ENCODE data around the gene FUT9.
"Not testable (repeated sequence)": the region's sequence is repeated elsewhere in the genome, so short reads cannot be mapped to it uniquely, and the experiment has no call there.

The FUT9 gene

DNA sequence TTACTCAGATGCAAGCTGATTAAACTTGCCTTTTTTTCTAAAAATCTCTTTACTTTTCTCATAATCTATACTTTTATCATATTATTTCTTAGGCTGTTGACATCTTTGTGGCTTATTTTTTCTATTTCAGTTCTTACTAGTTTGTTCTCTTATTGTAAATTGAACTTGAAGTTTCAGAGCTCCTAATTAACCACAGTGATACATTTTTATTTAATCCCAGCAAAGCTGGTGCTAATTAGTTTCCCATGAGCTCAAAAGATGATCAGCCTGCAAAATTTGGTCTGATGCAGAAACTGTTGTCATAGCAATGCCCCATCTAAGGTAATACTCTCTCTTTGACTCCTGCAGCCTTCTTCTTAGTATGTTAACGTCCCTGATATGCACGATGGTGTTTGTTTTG lies 170.3 kb downstream of the FUT9 start:
- no peak for DNase-seq (ENCODE audit: low spot score)

DNA sequence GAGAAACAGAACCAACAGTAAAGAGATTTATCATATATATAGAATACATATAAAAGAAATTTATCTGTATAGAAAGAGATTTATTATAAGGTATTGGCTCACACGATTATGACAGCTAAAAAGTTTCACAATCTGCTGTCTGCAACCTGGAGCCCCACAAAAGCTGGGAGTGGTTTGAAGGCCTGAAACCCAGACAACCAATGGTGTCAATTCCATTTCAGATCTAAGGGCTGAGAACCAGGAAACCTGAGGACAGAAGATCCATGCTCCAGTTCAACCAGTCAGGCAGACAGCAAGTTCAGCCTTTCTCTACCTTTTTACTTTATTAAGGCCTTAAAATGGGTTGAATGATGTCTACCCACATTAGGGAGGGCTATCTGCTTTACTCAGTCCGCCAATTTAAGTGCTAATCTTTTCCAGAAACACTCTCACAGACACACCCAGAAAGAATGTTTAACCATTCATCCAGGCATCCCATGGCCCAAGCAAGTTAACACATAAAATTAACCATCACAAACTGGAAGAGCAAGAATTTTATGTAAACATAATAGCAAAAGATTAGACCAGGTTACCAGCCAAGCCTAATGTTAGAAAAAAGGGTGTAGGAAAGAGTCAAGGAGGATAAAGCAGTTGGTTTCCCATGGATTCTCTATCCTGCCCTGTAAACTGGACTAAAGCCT lies 170.9 kb downstream of the FUT9 start:
- DNase-seq (ENCODE audit: low spot score): no peak

DNA sequence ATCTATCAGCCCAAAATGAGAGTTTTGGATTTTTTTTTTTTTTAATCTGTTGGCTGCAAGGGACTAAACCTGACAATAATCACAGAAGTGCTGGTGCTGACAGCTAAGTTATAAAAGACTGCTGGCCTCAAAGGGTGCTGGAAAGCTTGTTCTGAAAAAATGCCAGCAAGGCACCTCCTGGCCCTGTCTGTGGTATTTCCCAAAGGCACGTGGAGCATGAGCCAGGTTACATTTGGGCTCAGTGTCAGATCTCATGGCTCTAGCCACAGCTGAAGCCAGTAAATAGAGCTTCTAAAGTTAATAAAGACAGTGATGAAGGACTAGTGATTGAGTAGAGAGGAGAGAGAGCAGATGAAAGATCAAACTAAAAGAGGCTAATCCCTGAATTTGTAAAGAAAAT lies 178.9 kb downstream of the FUT9 start:
- DNase-seq (ENCODE audit: low spot score): no peak

DNA sequence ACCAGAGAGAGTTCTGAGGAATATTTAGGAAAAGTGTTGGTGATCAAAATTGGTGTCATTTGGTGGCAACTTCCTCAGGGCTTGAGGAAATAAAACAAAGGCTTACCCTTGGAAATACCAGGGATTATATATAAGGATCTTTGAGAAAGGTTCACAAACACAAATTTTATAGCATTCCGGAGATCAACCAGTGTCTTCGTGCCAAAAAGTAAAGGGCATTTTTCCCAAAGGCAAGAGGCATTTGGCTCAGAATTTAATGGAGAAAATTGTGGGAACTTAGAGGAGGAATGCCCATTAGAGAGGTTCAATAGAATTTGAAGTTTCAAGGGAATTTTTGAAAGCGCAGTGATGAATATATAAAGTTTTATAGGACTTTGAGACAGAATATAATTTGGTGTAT lies 179.5 kb downstream of the FUT9 start:
- no peak for DNase-seq (ENCODE audit: low spot score)

DNA sequence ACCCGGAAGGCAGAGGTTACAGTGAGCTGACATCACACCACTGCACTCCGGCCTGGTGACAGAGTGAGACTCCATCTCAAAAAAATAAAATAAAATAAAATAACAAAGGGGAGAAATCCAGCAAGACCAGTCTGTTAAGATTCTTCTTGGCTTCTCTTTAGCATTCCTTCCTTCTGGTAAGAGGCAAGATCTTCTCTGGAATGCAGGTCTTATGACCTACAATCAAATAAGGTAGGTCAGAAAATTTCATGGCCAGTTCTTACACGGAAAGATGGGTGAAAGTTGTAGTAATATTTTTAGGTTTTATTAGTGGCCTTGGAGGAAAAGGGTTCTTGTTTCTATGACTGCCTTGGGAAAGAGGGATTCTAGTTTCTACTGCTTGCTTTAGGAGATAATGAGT lies 180.9 kb downstream of the FUT9 start:
- no peak for DNase-seq (ENCODE audit: low spot score)

DNA sequence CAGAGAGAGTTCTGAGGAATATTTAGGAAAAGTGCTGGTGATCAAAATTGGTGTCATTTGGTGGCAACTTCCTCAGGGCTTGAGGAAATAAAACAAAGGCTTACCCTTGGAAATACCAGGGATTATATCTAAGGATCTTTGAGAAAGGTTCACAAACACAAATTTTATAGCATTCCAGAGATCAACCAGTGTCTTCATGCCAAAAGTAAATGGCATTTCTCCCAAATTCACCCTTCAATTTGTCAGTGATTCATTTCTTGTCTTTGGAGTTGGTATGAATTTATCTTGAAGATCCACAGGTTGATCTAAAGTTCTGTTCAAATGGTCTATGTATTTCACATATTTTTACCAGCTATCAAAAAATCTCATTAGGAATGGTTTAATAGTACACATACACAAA lies 181.5 kb downstream of the FUT9 start:
- no peak for DNase-seq (ENCODE audit: low spot score)

DNA sequence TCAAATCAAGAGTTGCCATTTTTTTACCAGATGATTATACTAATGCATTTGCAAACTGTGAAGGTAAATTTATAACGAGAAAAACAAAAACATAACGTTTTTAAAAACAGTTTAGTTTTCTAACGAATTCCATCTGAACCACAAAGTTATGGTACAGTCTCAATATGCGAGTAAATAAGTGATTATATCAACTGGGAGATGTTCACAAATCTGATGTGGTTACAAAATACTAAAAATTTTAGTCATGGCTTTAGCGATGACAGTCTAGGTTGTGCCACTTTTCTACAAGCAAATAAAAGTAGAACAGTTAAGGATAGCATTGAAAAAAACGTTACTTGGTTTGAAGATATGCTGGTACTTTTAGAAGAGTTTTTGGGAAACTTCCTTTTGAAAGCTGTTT lies 186.8 kb downstream of the FUT9 start:
- DNase-seq (ENCODE audit: low spot score): no peak

DNA sequence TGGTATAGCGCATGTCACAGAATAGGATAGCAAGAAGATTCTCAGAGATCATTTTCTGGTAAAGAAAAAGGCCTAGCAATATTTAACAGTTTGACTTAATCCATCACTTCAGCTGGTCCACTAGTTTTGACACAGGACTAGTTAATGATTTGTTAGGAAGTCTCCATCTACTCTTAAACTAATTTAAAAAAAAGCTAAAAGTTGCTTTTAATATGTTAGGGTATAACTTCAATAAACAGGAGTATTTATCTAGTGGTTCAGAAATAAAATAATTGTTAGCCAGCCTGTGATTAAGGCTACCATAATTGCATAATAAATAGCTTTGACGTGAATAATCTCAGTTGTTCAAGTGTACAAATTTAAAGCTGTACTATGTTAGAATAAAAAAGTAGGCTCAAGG lies 195.6 kb downstream of the FUT9 start:
- no peak for DNase-seq (ENCODE audit: low spot score)

DNA sequence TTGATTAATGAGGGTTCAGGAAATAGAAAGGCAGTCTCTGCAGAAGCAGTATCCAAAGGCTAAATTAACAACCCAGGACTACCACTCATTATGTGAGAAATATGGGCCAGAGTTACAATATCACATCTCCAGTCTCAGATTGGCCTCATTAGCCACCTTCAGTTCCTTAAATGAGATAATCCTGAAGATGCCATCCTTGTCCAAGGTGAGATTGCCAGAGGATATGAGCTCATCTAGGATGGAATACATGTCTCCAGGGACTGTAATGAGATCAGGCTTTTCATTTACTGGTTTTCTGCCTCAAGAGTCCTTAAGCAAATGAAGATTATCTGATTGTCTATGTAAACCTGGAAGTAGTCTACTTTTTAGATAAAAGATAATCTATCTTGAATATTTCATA lies 196.3 kb downstream of the FUT9 start:
- no peak for DNase-seq (ENCODE audit: low spot score)

DNA sequence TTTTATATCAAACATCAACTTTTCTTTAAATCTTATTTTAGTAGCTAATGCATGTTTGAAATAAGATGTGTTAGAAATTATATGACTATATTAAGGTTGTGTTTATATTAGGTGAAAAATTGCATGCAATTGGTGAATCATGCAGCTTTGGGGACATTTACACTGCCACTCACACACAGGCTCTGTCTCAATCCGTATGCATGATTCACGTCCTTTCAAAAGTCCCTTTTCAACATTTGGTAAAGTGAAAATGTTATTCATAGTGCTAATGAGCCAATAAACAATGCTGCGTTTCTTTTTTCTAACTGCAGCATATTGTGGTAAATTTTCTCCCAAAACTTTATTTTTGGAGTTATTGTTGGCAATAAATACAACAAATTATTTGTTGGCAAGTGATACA lies 198.0 kb downstream of the FUT9 start:
- no peak for DNase-seq (ENCODE audit: low spot score)

DNA sequence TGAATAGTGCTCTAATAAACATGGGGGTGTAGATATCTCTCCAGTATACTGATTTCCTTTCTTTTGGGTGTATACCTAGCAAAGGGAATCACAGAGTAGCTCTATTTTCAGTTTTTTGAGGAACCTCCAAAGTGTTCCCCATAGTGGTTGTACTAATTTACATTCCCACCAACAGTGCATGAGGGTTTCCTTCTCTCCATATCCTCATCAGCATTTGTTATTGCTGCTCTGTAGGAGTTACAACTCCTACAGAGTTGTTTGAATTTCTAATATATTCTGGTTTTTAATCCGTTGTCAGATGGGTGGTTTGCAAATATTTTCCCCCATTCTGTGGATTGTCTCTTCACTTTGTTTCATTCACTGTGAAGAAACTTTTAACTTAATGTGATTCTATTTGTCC lies 207.9 kb downstream of the FUT9 start:
- DNase-seq (ENCODE audit: low spot score): no peak

DNA sequence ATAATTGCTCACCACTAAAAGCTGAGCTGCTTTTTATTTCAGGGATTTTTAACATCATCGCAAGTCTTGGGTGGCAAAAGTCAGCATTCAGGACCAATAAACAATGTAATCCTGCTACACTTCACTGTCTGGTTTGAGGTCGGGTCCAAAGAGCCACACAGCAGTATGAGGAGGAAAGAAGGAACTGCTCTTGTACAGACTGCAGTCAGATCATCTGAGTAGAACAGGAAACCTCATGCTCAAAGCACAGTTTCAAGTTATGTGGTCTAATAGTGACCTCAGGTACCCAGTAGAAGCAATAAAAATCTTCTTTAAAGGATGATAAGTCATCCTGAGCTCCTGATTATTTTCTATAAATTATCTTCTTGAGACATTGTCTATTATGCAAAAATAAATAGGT lies 211.4 kb downstream of the FUT9 start:
- no peak for DNase-seq (ENCODE audit: low spot score)

DNA sequence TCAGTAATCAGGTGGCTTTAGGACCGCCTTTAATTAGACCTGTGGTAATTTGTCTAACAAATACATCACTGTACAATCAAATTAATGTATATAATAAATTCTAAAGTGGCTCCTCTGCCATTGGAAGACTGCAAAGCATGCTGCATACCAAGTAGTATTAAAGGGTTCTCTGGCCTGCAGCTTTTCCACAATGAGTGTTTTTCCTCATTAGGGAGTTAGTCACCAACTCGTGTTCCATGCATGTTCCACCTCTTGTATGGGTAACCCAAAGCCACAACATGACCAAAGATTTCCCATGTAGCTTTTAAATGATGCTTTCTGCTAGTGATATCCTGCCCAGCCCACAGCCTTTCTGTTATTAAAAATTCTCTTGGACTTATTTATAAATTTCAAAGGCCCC lies 218.7 kb downstream of the FUT9 start:
- DNase-seq (ENCODE audit: low spot score): no peak

DNA sequence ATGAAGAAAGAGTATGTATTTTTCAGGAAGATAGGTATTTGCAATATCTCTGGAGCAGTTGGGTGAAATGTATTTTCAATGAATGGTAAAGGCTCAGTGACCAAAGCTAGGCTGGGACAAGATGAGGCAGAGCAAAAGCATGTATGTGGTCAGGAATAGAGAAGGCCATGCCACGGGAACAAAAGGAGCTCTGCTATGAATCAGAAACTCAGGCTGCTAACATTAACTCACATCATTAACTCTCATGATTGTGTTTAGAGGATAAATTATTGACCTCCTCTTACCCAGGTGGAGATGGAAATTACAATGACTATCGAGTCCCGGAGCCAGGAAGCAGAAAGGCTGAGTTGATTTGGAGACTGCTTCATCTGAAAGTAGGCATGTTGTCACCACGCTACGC lies 220.2 kb downstream of the FUT9 start:
- no peak for DNase-seq (ENCODE audit: low spot score)

DNA sequence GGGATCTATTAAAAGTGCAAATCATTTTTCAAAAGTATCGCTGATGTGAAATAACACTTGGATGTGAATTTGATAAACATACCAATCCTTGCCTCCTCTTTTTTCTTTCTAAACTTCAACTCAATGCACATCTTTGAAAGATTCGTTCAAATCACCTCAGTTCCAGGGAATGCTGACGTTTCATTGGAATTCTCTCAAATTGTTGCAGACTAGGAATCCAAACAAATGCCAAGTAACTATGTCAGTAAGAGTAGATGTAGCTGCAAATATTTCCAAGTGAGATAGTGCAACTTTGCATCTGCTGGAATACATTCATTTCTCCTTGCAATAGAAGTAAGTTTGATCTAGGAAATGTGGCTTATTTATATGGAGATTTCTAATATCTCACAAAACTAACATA lies 220.7 kb downstream of the FUT9 start:
- no peak for DNase-seq (ENCODE audit: low spot score)

DNA sequence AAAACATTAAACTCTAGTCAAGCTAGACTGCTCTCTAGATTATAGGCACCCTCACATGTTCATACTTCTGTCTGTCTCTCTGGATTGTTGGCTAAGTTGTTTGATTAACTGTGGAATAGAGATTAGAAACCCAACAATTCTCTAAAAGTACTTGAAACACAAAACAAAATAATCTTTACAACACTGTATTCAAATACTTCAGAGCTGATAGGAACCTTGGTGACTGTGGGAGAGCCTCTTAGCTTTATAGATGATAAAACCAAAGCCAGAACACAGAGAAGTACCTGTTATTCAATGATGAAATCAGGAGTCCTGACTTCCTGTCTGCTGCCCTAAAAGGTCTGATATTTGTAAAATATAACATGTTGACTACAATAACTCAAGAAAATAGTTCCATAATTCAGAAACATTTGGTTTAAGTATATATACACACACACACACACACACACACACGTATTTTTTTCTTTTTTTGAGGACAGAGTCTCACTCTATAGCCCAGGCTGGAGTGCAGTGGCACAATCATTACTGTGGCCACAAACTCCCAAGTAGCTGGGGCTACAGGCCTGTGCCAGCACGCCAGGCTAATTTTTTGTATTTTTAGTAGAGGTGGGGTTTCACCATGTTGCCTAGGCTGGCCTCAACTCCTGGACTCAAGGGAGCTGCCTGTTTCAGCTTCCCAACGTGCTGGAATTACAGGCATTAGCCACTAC lies 222.0 kb downstream of the FUT9 start:
- DNase-seq (ENCODE audit: low spot score): no peak

DNA sequence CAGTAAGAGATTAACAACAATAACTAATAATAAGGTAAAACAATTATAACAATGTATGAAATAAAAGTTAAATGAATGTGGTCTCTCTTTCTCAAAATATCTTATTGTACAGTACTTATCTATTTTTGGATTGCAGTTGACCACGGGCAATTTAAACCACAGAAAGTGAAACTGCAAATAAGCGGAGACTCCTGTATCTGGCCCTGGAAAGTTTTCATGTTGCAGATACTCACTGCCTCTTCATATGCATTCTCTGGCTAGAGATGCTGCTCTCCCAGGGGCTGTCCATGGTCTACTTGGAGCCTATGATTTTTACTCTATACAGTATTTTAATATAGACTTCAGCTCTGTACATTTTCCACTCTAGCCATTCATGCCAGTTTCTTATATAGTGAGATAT lies 230.8 kb downstream of the FUT9 start:
- DNase-seq (ENCODE audit: low spot score): no peak

DNA sequence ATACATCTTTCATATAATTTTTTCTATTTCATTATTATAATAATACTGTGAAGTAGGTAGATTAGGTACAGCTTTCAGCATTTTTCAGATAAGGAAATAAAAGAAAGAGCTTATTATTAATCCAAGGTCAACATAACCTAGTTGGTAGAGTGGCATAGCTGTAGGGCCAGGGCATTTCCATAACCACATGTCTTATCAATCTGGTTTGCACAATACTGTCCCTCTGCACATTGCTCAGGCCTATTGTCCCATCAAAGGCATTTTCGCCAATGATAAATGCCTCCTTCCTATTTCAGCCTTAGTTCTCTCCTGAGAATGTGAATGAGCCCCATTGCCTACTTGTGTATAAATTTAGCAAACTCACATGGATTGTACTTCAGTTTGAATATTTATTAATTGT lies 234.0 kb downstream of the FUT9 start:
- no peak for DNase-seq (ENCODE audit: low spot score)

DNA sequence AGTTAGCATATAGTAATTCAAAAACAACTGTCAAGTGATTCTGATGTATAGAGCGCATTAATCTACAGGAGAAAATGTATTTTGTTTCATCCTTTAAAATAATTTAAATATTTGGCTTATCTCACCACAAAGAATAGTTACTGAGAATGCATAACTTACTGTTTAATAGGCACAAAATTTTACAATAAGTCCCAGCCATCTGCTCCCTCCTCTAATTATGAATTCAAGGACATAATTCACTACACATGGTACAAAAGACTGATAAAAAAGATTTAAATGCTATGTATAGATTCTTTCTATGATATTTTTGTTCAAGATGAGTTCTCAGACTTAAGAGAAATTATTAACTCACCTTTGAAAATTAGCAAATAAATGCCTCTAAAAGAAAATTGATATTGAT lies 242.0 kb downstream of the FUT9 start:
- DNase-seq (ENCODE audit: low spot score): no peak

DNA sequence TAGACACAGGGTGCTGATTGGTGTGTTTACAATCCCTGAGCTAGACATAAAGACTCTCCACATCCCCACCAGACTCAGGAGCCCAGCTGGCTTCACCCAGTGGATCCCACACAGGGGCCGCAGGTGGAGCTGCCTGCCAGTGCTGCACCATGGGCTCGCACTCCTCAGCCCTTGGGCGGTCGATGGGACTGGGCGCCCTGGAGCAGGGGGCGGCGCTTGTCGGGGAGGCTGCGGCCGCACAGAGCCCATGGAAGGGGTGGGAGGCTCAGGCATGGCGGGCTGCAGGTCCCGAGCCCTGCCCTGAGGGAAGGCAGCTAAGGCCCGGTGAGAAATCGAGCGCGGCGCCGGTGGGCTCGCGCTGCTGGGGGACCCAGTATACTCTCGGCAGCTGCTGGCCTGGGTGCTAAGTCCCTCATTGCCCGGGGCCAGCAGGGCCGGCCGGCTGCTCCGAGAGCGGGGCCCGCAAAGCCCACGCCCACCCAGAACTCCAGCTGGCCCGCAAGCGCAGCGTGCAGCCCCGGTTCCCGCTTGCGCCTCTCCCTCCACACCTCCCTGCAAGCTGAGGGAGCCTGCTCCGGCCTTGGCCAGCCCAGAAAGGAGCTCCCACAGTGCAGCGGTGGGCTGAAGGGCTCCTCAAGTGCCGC lies 245.1 kb downstream of the FUT9 start:
- not testable (repeated sequence) for DNase-seq (ENCODE audit: low spot score)

All from CD4-positive, alpha-beta T cell treated with Interleukin-6 at 100 ng/mL for 8 hours (primary cell).